ENCODE results near the gene SCTR.

- no peak for TF ChIP-seq STAT6 (CRISPR knock-in tag; conservative IDR thresholded peaks at IDR 0.05; ENCODE audit: low read depth)
- no peak for TF ChIP-seq CTCF (IDR thresholded peaks at IDR 0.05)
- no peak for TF ChIP-seq FOXP1 (CRISPR knock-in tag; IDR thresholded peaks at IDR 0.05; ENCODE audit: borderline replicate concordance)
- no peak for TF ChIP-seq E2F4 (CRISPR knock-in tag; IDR thresholded peaks at IDR 0.05; ENCODE audit: borderline replicate concordance, low read depth)
- no peak for TF ChIP-seq SP1 (CRISPR knock-in tag; conservative IDR thresholded peaks at IDR 0.05)
- TF ChIP-seq MAX (CRISPR knock-in tag; IDR thresholded peaks at IDR 0.05), result no peak
- TF ChIP-seq ARID4B (CRISPR knock-in tag; IDR thresholded peaks at IDR 0.05; ENCODE audit: borderline replicate concordance), result no peak
- TF ChIP-seq JUN (CRISPR knock-in tag; IDR thresholded peaks at IDR 0.05), result no peak
- TF ChIP-seq ZNF121 (CRISPR knock-in tag; IDR thresholded peaks at IDR 0.05), result no peak
- TF ChIP-seq TEAD4 (CRISPR knock-in tag; IDR thresholded peaks at IDR 0.05), result no peak
- no peak for TF ChIP-seq NR1H2 (CRISPR knock-in tag; IDR thresholded peaks at IDR 0.05)
- TF ChIP-seq ZNF232 (CRISPR knock-in tag; IDR thresholded peaks at IDR 0.05), result no peak
- TF ChIP-seq AR (CRISPR knock-in tag; IDR thresholded peaks at IDR 0.05), result no peak
- no peak for TF ChIP-seq NR3C1 (CRISPR knock-in tag; conservative IDR thresholded peaks at IDR 0.05; ENCODE audit: low read depth)
Observed at GRCh38 chr2:119512946-119513345, 11.3 kb downstream of the SCTR start.
